Measurements from ENCODE around the gene RNF39. TPM values are rescaled to one million over a fixed set of nuclear protein-coding genes. Genes with fewer than 3 reads are reported as not detected.

RNF39 gene
- total RNA-seq, 1 donor from 2014 or later: 0.65 TPM

DNA sequence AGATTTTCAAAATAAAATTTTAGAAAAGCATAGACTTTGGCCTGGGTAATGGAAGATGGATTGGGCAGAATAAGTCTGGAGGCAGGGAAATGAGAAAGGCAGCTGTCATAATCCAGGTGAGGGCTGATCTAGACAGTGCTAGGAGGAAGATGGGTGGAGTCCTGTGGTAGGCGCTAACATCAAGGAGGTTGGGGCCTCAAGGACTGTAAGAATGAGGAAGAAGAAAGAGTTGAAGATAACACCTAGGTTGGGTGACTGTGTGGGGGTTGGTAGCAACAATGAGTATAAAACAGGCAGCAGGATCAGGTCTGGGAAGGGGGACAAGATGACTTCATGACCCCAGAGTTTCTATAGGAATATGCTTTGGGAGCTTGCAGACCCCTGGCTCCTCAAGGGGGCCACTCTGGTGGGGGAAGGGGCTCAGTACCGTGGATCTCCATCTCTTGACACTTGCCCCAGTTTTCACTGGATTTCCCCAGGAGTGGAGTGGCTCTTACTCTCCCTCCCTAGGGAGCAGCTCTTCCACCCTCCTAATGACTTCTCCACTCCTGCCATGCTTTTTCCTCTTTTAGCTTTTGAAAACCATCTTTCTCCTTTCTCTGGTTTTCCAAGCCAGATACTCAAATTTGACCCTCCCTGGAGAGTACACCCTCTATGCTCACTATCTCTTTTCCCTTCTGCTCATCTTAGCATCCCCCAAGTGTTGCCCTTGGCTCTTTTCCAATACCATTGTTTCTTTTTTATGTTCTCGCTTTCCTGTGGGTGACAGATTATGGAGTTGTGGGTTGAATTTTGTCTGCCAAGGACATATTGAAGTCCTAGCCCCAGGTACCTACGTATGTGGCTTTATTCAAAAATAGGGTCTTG, 22.6 kb upstream of the RNF39 start:
- DNase-seq (ENCODE audit: low spot score): no peak

DNA sequence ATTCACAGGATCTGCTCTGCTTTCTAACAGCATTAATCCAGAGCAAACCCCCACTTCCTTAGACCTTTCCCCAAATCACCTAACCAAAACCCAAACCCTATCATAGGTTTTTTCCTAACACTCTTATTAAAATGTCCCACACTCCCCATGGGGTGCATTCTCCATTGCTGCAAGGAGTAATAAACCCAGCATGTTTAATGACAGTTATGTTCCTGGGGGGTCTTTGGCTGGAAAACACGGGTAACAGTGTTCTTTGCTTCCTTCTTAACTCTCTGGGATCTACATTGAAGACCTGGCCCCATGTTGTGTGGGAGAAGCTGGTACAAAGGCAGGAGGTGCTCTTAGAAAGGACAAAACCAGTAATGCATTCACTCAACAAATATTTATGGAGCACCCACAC, 21.3 kb upstream of the RNF39 start:
- DNase-seq (ENCODE audit: low spot score): no peak

DNA sequence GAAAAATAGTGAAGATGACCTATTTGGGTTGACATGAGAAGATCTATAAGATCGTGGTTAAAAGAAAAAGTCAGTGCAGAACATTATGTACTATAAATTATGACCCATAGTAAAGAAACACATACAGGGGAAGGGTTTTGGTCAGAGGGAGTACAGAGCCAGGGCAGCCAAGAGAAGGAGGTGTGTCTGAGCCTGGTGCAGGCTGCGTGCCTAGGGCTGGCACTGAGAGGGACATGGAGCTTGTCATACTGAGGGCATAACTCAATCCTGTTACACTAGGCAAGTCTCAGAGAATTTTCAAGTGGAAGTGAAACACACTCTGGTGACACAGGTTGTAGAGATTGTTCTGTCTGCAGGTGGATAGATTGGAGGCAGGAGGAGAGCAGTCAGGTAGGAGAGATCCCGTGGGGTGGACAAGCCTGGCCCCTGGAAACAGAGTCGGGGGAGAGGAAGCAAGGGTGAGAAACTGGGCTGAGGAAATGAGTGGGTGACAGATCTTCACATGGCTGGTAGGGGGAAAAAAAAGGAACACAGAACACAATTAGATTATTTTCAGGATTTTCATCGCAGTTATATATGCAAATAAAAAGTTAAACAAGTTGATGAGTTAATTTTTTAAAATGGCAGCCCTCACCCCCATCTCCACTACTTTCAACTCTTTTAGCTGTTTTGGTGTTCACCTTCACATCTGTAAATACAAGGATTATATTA, 18.5 kb upstream of the RNF39 start:
- DNase-seq (ENCODE audit: low spot score): no peak

DNA sequence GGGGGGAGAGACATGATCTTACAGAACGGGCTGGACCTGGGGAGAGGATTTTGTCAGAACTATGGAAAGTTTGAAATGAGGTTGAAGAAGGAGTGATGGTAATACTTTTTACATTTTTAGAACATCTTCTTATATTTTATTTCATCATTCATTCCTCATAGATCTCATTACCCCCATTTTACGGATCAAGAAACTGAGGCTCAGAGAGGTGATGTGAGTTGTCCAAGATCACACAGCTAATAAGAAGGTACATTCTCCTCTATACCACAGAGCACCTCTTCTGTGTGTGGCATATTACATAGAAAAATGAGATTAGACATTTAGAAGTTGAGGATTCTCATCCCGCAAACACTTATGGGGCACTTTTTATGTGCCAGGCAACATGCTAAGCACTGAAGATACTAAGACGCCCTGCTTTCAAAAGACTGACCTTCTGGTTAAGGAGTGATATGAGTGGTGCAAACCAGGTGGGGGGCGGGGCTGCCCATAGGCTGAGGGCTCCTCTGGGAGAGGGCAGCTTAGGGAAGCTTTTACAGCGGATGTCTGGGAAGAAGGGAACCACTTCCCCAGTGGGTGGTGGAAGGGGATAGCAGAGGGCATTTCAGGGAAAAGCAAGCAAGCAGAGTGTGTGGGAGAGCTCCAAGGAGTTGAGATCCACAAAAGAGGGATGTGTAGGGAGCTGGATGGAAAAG, 17.4 kb upstream of the RNF39 start:
- no peak for DNase-seq (ENCODE audit: low spot score)

DNA sequence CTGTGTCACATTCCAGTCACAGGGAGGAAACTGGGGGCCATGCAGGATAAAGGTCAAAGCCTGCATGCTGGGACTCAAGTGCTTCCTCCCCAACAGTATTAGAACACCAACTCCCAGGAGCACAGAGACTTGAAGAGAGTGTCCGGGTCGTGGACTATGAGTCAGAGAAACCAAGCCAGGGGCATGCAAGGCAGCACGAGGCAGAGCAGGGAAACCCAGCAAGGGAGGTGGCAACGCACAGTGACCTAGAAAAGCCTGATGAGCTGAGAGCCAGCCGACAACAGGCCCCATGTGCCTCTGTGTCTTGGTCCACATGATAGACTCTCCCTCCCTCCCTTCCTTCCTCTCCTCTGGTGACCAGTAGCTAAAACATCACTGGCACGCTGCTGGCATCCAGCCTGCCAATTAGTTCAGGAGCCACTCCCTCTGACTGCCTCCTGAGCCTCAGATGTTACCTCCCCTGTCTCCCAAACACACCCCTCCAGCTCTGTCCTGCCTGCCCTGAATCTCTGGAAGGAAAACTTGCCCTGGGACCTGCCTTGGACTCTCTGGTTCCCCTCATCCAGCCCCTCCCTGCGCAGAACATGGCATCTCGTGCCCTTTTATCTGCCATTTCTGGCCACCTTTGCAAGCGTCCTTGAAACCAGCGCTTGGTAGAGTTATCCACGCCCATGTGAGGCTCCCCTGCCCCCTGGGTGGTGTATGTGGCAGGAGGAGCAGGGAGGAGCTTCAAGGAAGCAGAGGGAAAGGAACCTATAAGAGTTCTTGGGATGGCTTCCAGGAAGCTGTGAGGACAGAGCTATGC, 16.2 kb upstream of the RNF39 start:
- DNase-seq (ENCODE audit: low spot score): peak; percentile 73

DNA sequence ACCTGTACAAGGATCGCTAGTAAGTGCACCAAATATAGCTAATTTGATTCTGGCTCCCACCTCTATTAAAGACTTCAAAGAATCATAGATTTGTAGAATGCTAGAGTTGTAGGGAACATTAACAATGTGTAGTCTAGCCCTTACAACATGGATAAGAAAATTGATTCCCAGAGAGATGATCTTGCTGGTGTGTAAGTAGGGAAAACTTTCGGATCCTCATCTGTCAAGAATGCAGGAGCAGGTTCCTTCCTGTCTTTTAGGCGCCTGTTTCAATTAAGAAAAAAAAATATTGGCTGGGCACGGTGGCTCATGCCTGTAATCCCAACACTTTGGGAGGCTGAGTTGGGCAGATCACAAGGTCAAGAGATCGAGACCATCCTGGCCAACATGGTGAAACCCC, 12.3 kb upstream of the RNF39 start:
- DNase-seq (ENCODE audit: low spot score): no peak

DNA sequence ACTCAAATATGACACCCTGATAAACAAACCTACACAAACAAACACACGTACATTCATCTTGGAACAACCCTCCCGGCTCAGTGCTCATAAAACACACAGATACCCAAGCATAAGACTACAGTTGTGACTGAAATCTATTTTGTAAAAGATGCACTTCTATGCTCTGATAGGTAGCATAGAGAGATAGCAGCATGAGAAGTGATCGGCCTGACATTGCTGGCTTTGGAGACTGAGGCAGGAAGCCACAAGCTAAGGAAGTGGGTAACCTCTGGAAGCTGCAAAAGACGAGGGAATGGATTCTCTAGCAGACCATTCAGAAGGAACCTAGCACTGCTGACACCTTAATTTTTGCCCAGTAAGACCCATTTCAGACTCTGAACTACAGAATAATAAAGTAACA, 1.6 kb upstream of the RNF39 start:
- DNase-seq (ENCODE audit: low spot score): no peak

DNA sequence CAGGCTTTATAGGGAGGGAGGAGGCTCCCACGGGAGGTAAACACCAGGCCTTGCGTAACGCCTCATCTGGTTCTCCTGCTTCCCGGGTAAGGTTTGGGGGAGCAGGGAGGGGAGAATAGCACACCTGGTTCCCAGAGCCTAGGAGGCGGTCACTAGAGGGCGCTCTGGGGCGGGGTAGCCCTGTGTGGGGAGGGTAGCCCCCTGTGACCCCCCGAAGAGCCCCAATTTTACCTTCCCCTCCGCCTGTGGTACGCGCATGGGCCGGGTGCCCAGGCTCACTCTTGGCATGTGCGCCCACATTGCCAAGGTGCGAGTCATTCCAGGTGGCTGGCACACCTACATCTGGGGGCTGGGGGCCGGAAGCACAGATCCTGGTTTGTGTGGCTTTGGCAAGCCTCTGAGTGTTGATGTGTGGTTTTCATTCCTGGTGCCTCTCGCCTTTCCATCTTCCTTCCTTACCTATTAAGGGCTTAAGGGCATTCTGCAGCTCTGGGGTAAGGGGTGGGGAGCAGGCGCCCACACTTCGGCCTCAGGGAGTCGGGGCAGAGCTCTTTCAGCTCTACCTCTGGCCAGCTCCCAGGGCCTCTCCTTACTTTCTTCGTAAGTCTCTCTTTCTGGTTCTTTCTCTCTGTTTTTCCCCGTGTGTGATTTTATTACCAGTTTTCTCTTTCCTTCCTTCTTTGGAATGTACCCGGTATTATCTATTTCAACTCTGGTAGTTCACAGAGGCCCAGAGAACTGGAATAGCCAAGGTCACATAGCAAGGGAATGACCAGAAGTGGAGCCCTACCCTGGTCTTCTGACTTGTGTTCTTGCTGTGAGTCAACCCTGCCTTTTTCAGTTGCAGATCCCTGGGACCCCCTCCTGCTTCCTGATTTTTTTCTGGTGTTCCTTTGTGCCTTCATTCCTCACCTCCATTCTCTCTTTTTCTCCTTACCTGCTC, 492 bp upstream of the RNF39 start:
- DNase-seq (ENCODE audit: low spot score): peak; percentile 67

DNA sequence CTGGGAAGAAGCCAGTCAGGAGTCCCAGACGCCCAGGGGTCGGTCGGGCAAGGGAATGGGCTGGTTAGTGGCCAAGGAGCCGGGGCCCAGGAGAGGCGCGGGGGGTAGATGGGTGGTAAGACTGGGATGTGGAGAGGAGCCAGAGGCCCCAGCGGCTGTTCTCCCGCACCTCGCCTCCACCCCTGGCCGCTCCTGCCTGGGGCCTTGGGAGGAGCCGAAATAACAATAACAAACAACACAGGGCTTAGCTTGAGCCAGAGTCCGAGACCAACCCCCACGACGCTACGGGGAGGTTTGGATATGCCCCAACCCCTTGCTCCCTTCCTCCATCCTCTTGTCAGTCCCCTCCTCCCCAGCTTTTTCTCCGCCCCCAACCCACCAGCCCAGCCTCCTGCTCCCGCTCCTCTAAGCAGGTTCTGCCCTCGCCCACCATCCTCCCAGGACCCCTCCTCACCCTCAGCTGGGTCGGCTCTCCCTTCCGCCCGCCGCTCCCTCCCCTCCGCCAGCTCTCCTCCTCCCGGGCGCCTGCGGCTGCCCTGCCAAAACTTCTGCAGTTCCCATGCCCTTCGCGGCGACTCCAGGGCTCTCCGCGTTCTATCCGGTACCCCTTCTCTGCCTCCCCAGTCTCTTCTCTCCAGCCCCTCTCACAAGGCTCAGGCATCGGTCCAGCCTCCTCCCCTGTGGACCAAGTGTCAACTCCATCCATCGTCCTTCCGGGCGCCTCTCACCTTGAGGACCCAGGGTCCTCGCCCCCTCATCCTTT, 1.1 kb downstream of the RNF39 start:
- no peak for DNase-seq (ENCODE audit: low spot score)

DNA sequence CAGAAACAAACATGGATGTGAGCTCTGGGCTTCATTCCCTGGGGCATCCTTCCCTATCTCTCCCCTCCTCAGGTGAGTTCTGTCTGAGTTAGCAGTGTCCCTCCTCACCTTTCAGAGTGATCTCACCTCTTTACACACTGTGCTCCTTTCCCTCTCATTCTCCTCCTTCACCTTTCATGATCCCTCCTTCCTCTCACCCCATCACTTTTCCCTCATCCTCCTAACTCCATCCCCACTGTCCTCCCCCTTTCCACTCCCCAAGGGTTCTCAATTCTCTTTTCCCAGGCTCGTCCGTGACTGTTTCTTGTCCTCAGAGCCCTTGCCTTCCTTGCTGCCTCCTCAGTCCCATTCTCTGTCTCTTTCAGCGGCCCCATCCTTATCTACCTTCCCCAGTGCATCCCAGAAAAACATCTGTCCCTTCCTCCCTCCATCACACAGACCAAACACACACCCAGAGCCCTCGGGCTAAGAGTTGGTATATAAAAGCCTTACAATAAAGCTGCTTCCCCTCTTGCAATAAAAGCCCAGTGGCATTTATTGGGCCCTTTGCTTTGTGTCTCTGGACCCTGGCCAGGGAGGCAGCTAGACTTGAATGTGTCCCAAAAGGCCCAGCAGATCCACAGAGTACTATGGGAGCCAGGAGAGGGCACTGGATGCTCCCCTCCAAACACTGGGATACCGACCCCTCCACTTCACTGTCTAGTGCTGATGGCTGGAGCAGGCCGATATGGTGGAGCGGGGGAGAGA, 1.9 kb downstream of the RNF39 start:
- DNase-seq (ENCODE audit: low spot score): no peak

DNA sequence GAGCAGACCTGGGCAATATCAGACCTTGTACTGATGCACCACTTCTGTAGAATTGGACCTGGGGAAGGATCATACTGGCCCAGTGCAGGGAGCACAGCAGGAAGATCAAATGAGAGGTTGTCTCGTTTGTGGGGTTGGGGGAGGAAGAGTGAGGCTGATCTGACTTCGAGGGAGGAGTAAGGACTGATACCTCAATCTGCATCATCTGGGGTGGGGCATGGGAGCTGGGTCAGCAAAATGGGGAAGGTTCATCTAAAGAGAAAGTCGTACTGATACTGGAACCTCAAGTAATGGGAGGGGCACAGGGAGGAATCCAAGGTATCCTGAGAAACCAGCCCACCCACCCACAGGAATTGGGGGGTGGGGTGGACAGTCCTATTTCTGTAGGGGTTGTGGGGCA, 3.7 kb downstream of the RNF39 start:
- DNase-seq (ENCODE audit: low spot score): no peak

DNA sequence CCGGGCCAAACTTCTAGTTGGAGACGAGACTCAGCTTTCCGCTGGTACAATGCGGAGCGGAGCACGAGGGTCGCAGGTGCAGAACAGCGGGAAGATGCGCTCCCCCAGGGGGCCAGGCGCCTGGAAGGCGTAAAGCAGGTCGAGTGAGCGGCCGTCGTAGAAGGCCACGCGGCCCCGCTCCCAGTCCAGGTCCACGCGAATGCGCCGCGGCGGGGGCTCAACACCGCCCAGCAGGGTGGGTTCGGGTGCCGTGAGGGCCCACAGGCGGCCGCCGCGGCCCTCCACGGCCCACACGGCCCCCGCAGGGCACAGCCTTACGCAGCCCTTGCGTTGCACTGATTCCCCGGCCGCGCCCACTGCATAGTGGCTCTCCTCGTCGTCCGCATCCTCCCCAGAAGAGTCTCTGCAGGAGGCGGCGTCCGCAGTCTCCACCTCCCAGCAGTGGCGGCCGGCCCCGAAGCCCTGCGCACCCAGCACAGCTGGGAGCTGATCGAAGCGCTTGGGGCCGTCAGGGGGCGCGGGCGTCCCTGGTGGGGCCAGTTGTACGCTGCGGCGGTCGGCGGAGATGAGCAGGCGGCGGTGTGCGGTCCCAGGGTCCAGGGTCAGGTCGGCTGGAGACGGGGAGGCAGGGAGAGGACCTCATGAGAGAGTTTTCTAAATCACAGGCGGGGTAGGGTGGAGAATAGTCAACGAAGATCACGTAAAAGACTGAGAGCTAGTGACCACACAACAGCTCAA, 4.3 kb downstream of the RNF39 start:
- no peak for DNase-seq (ENCODE audit: low spot score)

DNA sequence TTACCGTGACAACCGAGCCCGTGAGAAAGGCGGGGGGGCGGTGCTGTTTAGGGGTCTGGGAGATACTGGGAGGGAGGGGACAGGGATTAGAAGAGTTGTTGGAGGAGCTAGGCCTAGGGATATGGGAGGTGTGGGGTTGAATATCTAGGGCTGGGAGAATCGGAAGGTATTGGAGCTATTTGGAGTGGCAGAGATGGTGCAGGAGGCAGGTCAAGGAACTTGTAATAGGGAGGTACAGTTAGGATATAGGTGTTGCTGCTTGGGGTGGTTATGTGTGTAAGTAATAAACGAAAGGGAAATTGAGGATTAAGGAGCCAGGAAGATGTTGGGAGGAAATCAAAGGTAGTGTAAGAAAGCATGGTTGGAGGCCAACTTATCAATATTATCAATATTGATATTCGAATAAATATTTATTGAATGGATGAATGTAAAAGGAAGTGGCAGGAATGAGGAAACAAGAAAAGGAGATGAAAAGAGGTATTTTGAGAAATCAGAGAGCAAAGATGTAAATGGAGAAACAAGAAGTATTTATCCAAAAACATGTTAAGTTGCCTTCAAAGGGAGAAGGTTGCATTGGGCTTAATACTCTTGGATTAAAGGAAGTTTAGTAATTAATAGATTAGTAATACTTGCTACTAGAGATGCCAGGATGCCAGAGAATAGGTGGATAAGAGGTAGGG, 8.0 kb downstream of the RNF39 start:
- no peak for DNase-seq (ENCODE audit: low spot score)

DNA sequence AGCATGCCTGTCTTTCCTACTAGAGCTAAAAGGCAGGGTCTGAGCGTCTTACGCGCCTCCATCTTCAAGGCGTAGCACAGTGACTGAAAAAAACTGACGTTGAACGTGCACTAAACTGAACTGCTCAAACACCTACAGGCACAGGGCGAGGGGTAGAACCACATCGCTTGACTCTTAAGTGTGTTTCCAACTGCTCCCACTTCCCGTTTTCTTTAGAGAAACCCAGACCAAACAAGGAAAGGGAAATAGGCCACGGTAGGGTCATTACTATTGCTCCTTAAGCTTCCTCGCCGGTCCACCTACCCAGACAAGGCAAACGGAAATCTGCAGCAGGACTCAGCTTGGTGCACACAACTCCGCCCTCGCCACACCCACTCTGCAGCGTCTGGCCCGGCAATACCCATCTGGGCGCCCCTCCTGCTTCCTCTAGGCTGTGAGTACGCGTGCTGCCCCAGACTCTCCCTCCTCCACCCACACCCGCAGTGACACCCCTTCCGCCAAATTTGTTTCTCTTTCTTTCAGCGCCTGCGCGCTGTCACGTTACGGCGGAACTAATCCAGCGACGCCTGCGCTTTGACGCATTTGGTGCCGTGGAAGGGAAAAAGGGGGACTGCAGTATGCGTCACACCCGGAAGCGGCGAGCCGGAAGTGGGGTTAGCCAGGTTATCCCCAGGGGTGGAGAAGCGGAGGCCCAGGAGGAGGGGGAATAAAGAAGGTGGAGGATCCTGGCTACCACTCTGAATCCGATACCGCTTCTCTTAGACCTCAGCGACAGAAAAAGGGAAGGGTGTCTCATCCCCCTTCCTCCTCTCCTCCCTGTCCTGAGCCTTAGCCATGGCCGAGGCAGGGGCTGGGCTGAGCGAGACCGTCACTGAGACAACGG, 8.8 kb downstream of the RNF39 start, which contains the start of gene PPP1R11:
TSS of gene PPP1R11 (plus strand) at position 622 of the 883 bp plus-strand sequence. CDS start at position 835, 213 bp downstream.
- peak; percentile 99 for DNase-seq (ENCODE audit: low spot score)

DNA sequence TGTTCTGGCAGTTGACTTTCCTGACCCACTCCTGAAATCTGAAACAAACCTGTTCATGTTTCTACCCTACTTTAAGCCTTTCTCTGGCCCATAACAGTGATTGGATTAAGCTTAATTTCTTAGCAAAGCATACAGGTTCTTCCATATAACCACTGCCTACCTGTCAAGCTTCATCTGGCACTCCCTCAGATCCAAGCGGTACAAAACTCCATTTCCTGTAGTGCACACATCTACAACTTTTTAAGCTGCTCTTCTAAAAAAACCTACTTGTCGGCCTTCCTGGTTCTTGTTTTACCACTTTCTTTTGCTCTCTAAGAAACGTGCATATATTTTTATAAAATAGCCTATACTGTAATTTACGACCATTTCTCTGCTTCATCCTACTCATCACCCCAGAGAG, 9.5 kb downstream of the RNF39 start:
- no peak for DNase-seq (ENCODE audit: low spot score)

DNA sequence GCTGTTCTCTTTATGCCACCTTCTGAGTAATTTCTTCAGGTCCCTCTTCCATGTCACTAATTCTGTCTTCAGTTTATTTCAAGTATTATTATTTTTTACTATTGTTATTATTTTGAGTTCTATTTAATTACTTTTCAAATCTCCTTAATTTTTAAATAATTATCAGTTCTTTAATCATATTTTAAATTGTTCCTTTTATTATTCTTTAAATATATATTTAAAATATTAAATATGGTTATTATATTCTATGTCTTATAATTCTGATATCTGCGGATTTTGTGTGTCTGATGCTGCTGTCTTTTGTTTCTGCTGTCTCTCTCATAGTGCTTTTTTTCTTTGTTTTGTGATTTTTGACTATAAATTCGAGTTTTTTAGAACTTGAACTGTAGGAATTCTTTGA, 12.3 kb downstream of the RNF39 start:
- DNase-seq (ENCODE audit: low spot score): no peak

Measured in ureter (tissue), 1 donor.